ENCODE data around the gene GRK3. TPM values are rescaled to one million over a fixed set of nuclear protein-coding genes. Genes with fewer than 3 reads are reported as not detected.

The GRK3 gene
- total RNA-seq, 6 experiments from 2014 or later = 1.1 to 4.9 (median 3.6) TPM

- DNase-seq (no peak), ATAC-seq (no peak)
- no peak for TF ChIP-seq POLR2A (IDR thresholded peaks at IDR 0.05)
- no peak for TF ChIP-seq CTCF (IDR thresholded peaks at IDR 0.05)
- intact Hi-C loops (cut with DNase I) = no loop called here
- no peaks in the 10 kb centered on the region for H3K27me3 ChIP-seq
- H3K27ac ChIP-seq = no peak overlapping the region
- peaks cover 0 to 8% (median 0%) of the 10 kb centered on the region in 4 donors for H3K4me1 ChIP-seq
- no peaks in the 10 kb centered on the region for H3K9me3 ChIP-seq
- no peaks in the 10 kb centered on the region for H3K36me3 ChIP-seq
- no peak overlapping the region for H3K4me3 ChIP-seq
Measured at GRCh38 chr22:25656724-25657123, 92.2 kb downstream of the GRK3 start.

- intact Hi-C loops (cut with DNase I) = no loop called here
- Histone ChIP-seq H3K27me3 (no peaks in the 10 kb centered on the region), H3K36me3 (no peaks in the 10 kb centered on the region), H3K4me3 (no peak overlapping the region), H3K9me3 (no peaks in the 10 kb centered on the region), H3K4me1 (peaks cover 0 to 16% (median 4%) of the 10 kb centered on the region in 4 donors), H3K27ac (no peak overlapping the region)
- 73% methylated on average over 4 of the region's 4 CpGs for WGBS (ENCODE audit: insufficient coverage, low coverage, low lambda C conversion rate, missing lambda C conversion rate)
- TF ChIP-seq CTCF (IDR thresholded peaks at IDR 0.05) = no peak
- no peak for TF ChIP-seq POLR2A (IDR thresholded peaks at IDR 0.05)
- no peak for ATAC-seq
- no peak for DNase-seq
Measured at GRCh38 chr22:25658633-25659032, 94.2 kb downstream of the GRK3 start.

GRCh38 chr22:25659413-25659812, 94.9 kb downstream of the GRK3 start:
- no peaks in the 10 kb centered on the region for H3K36me3 ChIP-seq
- DNase-seq (no peak), ATAC-seq (no peak)
- H3K27ac ChIP-seq = no peak overlapping the region
- WGBS (ENCODE audit: insufficient coverage, low coverage, low lambda C conversion rate, missing lambda C conversion rate) = 37% methylated on average over 2 of the region's 2 CpGs
- intact Hi-C loops (cut with DNase I) = no loop called here
- no peak overlapping the region for H3K4me3 ChIP-seq
- TF ChIP-seq POLR2A (IDR thresholded peaks at IDR 0.05) = no peak
- TF ChIP-seq CTCF (IDR thresholded peaks at IDR 0.05) = no peak
- peaks cover 0 to 24% (median 7%) of the 10 kb centered on the region in 4 donors for H3K4me1 ChIP-seq
- no peaks in the 10 kb centered on the region for H3K9me3 ChIP-seq
- H3K27me3 ChIP-seq = no peaks in the 10 kb centered on the region

- Histone ChIP-seq H3K27me3 (no peaks in the 10 kb centered on the region), H3K27ac (no peak overlapping the region), H3K36me3 (no peaks in the 10 kb centered on the region), H3K9me3 (no peaks in the 10 kb centered on the region), H3K4me3 (no peak overlapping the region), H3K4me1 (peaks cover 0 to 33% (median 12%) of the 10 kb centered on the region in 4 donors)
- intact Hi-C loops (cut with DNase I) = no loop called here
- DNase-seq (no peak), ATAC-seq (no peak)
- 89% methylated on average over 3 of the region's 3 CpGs for WGBS (ENCODE audit: insufficient coverage, low coverage, low lambda C conversion rate, missing lambda C conversion rate)
- TF ChIP-seq CTCF (IDR thresholded peaks at IDR 0.05) (no peak), POLR2A (IDR thresholded peaks at IDR 0.05) (no peak)
Measured at GRCh38 chr22:25660336-25660735, 95.9 kb downstream of the GRK3 start.

GRCh38 chr22:25661073-25661472, 96.6 kb downstream of the GRK3 start:
- H3K27me3 ChIP-seq = no peaks in the 10 kb centered on the region
- no peak overlapping the region for H3K4me3 ChIP-seq
- H3K27ac ChIP-seq = no peak overlapping the region
- TF ChIP-seq CTCF (IDR thresholded peaks at IDR 0.05) = no peak
- no peak for TF ChIP-seq POLR2A (IDR thresholded peaks at IDR 0.05)
- H3K36me3 ChIP-seq = no peaks in the 10 kb centered on the region
- peaks cover 0 to 40% (median 14%) of the 10 kb centered on the region in 4 donors for H3K4me1 ChIP-seq
- intact Hi-C loops (cut with DNase I) = no loop called here
- no peaks in the 10 kb centered on the region for H3K9me3 ChIP-seq
- 51% methylated on average over 2 of the region's 2 CpGs for WGBS (ENCODE audit: insufficient coverage, low coverage, low lambda C conversion rate, missing lambda C conversion rate)
- ATAC-seq = no peak
- DNase-seq = no peak
